HG03565 (cell line): ENCODE measurements around the gene KCNJ6.
"Not testable (repeated sequence)": the region's sequence is repeated elsewhere in the genome, so short reads cannot be mapped to it uniquely, and the experiment has no call there.

Experiments
- ATAC-seq: cut with Tn5 transposase; IDR thresholded peaks from one replicate; pipeline ENCODE4 v1.9.1; 2021; ENCODE audit warnings: mild to moderate bottlenecking, moderate library complexity; ENCODE audit not compliant: unreplicated experiment

KCNJ6 gene

DNA sequence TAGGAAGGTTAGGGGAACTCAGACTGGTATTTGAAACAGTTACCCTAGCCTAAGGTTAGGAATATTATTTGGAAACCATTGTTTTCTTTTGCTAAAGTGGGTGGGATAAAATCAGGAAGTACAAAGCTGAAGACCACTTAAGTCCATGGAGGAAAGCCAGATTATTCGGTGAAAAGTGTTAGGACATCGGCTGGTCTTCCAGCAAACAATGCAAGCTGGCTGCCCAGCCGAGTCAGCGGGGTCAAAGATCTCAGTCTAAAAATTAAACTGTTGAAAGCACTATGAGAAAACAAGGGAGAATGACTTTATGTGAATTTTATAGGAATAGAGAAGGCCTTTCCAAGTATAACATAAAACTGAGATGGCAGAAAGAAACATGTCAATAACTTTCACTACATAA lies 231.7 kb downstream of the KCNJ6 start:
- no peak for ATAC-seq

DNA sequence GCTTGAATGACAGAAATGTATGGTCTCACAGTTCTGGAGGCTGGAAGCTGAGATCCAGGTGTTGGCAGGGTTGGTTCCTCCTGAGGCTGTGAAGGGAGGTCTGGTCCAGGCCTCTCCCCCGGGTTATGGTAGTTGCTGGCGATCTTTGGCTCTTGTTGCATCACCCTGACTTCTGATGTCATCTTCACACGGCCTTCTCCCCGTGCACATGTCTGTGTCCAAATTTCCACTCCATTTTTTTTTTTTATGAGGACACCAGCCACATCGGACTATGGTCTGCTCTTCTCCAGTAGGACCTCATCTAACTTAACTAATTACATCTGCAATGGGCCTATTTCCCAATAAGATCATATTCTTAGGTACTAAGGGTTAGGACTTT lies 232.2 kb downstream of the KCNJ6 start:
- no peak for ATAC-seq

DNA sequence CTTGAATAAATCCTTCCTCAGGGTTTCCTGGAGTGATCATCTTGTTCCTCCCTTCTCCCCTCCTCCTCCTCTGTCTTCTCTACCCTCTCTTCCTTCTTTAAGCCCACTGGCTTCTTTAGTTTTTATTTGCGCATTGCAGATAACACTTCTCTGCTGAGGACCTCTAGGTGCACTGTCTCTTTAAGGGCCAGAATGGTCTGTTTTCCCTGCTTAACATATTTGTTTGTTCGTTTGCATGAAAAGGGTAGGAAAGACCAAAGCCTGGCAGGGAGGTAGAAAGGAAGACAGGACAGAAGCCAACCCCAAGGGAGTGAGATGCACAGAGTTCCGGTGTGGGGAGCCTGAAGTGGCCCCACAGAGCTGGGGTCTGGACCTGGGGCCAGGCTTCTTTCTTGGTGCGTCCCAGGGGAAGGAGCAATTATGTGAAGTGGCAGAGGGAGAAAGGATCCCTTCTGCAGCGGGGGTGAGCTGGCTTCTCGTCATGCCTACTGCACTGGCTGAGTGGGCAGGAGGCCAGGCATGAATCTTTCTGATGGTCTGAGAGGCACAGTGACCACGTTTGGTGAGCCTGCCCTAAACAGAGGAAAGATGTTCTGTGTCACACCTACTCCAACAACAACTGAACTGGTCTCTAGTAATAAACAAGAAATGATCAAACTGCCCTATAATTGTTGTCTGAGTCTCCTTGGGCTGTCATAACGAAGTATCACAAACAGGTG lies 232.7 kb downstream of the KCNJ6 start:
- ATAC-seq = no peak

DNA sequence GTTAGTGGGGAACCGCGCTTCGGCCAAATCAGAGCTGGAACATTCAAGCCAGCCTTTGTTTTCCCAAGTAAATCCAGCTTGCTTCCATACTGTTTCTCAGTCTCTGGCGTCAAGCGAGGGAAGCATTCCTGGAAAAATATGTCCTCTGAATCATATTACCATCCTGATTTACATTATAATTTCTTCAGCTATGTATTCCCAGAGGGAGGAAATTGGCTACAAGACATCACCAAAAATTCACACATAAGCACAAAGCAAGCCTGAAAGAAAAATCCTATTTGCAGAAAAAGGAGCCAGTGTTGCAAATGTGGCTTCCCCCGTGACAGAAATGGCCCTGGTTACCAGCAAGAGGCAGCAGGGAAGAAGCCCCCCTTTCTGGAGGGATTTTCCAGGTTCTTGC lies 233.3 kb downstream of the KCNJ6 start:
- ATAC-seq = no peak

DNA sequence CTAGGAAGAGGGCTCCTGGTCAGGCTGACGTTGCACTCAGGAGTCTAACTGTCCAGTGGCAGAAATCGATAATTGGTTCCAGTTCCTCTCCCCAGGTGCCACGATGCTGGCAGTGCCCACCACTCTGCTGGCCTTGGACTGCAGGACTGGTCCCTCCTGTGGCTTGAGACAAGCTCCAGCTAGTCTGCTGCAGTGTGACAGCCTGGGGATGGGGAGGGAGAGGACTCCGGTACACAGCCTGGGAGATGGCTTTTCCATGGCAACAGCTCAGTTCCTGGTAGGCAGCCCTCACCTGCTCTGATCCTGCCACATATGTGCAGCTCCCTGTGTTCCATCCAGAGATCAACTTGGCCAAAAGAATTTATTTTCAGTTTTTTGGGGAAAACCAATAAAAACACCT lies 239.3 kb downstream of the KCNJ6 start:
- no peak for ATAC-seq

DNA sequence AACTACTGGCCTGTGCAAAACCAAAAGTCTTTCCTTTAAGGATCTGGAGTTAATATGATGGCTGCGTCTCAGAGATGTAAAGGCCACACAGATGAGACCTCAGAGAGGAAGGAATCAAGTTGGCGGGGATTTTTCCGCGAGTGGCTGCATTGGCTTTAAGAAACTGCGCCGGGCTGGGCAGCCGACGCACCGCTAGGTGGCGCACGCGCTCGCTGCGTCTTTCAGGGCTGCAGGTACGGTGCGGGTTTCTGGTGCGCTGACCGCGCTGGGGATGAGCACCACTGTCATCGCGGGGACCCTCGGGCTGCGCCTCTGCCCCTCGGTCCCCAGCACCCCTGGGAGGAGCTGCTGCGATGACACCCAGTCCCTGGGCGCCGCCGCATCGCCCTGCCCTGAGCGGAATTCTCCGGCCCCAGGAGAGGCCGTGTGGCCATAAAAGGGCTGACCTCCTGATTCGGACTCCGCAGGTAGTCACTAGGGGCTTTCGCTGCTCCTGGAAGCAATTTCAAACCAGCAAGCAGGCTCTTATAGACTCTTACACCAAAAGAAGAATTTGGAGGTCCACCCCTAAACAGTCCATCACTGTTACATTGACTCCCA lies 241.0 kb downstream of the KCNJ6 start:
- ATAC-seq = no peak

DNA sequence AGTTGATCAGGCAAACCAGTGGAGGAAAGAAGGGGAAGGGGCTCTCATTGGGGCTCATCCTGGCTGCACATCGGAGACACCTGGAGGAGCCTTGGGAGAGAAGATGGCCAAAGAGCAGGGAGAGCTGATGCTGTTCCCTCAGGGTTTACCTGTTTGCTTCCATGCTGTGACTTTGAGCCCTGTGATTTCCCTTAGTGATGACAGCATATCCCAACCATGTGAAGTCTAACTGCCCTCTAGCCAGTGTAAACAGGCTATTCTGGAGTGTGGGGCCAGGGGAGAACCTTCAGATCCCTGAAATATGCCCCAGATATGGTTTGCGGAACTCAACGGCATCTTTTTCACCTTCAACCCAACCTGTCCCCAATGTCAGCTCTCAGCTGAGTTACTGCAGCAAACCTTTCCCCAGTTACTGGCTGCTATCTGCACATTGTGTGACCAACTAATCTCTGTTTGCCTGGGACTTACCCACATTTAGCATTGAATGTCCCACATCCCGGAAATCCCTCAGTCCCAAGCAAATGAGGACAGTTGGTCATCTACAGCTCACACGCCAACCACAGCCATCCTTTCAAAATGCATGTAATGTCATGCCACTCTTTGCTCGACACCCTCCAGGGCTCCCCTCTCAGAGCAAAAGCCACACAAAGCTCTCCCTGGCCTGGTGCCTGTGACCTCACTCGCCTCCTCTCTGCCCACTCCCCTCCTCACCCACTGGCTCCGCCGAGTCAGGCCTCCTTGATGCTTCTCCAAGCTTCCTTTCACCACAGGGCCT lies 242.3 kb downstream of the KCNJ6 start:
- ATAC-seq = no peak

DNA sequence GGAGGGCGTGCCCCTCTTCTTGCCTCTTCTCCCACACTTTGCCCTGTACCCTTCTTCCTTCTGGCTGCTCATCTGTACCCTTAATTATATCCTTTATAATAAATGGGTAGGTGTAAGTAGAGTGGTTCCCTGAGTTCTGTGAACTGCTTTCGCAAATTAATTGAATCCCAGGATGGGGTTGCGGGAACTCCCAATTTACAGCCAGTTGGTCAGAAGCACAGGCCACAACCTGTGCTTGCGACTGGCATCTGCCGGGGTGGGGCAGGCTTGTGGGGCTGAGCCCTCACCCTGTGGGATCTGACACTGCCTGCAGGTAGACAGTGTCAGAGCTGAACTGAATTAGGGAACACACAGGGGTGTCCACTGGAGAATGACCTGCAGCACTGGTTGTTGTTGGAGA lies 244.9 kb downstream of the KCNJ6 start:
- no peak for ATAC-seq

DNA sequence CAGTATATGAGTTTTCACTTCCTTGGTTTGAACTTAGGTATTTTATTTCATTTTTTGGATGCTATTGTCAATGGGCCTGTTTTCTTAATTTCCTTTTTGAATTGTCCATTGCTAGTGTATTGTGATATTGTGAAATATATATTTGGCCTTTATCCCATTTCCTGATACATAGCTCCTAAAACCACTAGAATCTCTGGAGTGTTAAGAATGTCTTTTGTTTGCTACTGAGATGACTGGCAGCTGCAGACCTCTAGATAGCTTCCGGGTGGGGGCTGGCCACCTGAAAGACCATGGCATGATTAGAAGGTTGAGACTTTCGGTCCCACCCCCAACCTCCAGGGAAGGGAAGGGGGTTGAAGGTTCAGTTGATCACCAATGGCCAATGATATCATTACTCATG lies 245.4 kb downstream of the KCNJ6 start:
- ATAC-seq = no peak

DNA sequence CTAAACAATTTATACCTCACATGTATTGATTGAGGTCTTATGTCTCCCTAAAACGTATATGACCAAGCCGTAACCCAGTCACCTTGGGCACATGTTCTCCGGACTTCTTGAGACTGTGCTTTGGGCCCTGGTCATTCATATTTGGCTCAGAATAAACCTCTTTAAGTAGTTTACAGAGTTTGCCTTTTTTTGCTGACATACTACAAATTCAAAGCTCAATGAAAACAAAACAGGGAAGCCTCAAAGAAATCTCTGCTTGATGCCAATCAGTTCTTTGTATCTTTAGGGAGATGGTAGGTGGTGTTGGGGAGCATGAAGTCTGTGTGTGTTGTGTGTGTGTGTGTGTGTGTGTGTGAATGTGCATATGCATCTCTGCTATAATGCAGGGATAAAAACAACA lies 247.0 kb downstream of the KCNJ6 start:
- no peak for ATAC-seq

DNA sequence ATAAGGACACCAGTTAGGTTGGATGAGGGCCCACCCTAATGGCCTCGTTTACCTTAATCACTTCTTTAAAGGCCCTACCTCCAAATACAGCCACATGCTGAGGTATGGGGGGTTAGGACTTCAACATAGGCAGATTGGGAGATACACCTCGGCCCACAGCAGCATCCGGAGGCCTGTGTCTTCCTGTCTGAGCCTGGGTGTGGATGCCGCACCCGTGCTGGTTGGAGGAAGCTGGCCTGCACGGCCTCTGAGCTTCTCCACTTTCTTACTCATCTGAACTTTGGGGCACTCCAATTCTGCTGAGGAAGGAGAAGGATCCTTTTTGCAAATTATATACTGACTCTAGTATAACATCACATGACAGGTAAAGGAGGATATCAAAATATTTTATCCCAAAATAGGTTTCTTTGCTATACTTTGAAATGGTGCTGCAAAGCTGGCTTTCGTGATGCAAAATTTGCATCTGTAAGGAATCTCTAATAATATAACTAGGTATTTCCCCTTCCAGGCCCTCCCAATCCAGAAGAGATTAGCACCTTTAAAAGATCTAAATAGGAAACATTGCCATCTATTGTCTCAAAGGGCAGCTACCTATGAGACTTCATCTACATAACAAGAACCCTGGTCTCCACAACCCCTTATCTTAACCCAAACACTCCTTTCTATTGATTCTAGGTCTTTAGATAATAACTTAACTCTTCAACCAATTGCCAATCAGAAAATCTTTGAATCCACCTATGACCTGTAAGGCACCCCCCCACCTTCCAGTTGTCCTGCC lies 247.6 kb downstream of the KCNJ6 start:
- no peak for ATAC-seq

DNA sequence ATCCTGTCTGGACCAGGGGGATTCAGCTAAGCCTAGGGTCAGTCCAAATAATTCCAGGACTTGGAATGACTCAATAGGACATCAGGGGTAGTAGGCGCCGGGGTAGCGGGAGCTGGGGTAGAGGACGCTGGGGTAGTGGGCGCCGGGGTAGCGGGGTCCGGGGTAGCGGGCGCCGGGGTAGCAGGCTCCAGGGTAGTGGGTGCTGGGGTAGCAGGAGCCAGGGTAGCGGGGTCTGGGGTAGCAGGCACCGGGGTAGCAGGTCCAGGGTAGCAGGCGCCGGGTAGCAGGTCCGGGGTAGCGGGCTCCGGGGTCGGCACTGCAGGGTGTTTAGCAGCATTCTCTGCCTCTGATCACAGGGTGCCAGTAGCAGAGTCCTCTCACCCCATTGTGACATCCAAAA lies 248.9 kb downstream of the KCNJ6 start:
- no peak for ATAC-seq

DNA sequence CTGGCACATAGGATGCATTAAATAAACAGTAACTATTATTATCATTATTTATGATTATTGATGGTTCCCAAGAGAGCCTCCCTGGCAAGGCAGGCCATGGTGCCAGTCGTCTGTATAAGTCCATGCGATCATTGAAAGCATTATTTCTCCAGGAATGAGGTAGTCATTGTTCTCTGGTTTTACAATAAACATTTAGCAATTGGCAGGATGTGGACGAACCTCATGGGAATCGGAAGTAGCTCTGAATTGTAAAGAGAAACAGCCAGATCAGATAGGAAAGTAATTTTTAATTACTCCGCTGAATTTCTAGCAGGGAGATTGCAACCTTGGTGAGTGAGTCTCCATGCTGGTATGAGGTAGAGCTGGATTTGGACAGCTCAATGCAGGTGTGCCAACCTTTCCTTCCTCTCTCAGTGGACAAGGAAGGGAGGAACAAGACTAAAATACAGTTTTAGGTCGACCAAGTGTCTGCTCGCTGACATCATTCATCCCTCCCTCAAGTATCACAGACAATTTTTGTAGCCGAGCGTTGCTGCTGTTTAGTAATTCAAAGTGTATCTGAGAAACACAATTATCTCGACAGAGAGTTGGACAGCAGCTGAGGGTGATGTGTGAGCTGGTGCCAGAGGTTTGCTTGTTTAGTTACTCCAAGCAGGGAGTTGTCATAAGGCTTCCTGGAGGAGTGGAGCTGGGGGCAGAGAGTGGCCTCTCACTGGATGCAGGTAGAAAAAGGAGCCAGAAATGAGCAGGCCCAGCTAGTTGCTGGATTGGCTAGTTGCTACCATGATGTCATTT lies 250.8 kb downstream of the KCNJ6 start:
- ATAC-seq = no peak

DNA sequence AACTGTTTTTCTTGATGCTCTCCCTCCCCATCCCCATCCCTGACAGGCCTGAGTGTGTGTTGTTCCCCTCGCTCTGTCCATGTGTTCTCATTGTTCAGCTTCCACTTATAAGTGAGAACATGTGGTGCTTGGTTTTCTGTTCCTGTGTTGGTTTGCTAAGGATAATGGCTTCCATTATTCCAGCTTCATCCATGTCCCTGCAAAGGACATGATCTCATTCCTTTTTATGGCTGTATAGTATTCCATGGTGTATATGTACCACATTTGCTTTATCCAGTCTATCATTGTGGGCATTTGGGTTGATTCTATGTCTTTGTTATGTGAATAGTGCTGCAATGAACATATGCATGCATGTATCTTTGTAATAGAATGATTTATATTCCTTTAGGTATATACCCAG lies 254.0 kb downstream of the KCNJ6 start:
- not testable (repeated sequence) for ATAC-seq

DNA sequence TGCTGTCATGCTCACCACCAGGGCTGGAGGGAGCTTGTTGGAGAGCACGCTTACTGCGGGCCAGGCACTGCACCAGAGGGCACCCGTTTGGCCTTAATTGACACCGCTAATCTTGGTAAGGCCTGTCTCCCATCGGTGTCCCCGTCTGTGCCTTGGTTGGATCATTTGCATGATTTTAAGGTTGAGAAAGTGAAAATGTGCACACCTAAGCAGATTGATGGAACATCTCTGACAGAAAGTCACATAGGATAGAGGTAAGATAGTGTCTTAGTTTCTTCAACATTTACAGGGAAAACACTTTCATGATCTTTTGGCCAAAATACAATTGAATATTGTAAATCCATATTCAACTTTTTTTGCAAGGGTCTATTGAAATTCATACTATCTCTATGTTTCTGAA lies 255.5 kb downstream of the KCNJ6 start:
- ATAC-seq = no peak

DNA sequence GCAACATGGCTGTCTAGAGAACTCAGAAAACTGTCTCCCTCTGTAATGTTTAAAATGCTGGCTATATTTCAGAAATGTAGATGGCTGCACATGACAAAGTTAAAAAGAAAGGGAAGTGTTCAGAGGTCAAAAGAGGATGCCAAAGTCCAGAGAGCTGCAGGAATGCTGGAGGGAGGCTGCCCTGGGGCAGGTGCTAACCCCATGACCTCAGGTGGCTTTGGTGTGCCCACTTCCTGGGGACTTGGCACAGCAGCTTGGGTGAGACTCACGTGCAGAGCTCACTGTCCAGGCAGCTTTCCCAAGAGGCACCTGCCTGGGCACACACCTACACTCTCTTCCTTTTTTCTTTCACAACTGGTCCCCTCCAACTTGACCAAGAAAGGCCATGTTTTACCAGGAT lies 256.4 kb downstream of the KCNJ6 start:
- no peak for ATAC-seq

DNA sequence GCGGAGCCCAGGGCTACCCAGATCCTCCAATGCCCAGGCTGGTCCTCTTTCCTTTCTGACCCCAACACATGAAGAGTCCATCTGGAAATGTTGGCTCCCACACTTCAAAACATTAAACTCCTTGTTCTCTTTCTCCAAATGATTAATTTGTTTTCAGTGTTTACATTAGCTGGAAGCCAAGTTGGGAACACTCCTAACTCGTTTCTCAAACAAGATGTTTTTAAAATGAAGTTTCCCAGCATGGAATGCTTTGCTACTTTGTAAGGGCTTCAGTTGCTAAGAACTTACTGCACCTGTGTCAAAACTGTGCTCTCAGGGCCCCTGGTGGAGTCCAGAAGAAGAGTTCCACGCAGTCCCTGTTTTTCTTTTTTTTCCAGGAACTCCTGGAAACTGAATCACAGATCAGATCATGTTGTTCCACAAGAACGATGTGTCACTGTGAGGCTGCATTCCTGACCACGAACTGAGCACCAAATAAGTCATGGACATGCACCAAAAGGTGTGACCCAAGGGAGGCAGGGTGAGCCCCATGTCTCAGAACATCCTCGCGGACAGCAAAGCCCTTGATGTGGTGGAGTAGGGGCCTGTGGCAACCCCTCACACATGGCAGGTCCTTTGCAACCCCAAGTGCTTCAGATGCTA lies 257.3 kb downstream of the KCNJ6 start:
- ATAC-seq = no peak

DNA sequence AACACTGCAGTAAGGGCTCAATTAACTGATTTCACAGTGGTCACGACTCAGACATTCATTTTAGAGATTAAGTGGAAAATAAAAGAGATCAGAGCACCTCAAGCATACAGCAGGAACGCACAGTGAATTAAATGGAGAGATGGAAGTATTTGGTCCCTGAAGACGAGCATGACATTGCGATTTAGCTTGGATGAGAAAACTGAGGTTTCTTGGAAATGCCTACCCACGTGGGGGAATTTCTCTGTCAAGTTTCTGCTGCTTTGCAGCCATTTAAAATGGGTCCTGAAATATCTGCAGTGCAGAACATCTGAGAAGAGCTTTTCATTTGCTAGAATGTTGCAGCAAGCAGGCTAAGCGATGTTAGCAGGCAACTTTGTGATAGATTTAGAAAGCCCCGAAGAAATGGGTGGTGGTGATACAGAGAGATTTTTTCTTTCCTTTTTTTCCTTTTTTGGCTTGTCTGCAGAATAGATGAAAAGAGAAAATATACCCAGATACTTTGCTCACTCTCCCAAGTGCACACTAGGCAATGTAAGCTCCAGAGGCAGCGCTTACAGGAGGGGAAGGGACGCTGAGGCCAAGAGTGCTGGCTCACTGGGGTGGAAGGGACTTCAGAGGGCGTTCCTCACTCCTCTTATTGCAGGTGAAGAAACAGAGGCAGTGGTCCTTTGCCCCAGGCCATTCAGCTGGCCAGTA lies 258.0 kb downstream of the KCNJ6 start:
- no peak for ATAC-seq

DNA sequence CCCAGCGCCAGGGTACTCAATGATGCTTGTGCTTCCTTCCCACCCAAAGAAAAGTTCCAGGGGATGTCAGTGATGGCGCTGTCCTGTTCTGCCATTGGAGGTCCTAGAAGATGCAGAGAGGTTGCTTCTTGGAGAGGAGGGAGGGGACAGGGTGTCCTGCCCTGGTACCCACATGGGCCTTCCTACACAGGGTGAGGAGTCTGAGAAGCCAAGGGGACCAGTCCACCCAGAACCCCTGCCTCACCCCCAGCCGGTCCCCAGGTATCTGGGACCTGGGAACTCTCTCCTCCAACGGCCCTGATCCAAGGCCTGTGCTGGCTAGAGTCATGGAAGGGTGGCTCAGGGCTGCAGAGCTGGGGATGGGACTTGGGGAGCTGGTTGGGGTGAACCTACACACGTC lies 259.4 kb downstream of the KCNJ6 start:
- no peak for ATAC-seq
